GM23338 (cell line): Measurements from ENCODE around the gene CPEB2.

Experiments
- CREB1 ChIP-seq: fragments of 250-450 bp; sonication (Bioruptor Pico); IDR thresholded peaks from 2 replicates; pipeline ENCODE4 v1.5.0; 2020; ENCODE audit warnings: low read depth, mild to moderate bottlenecking, moderate library complexity
- CTCF ChIP-seq, 2 experiments: fragments of 200-600 bp in 1 of 2; sonication (generic) in 1 of 2; conservative IDR thresholded peaks; 2 replicates each; pipeline versions ENCODE4 v1.5.1 to v1.6.1; 2016 to 2017; ENCODE audit warnings: antibody characterized with exemption in 2 of 2, low read depth in 2 of 2, mild to moderate bottlenecking in 2 of 2, moderate library complexity in 1 of 2
- ETS1 ChIP-seq: IDR thresholded peaks from 2 replicates; pipeline ENCODE4 v1.6.1; 2016; ENCODE audit warnings: antibody characterized with exemption
- EZH2 ChIP-seq: fragments of 200-600 bp; sonication (generic); IDR thresholded peaks from one replicate; pipeline ENCODE4 v1.8.0; 2017; ENCODE audit warnings: antibody characterized with exemption, mild to moderate bottlenecking, low read depth; ENCODE audit not compliant: unreplicated experiment
- EZH2phosphoT487 ChIP-seq: fragments of 200-600 bp; sonication (generic); IDR thresholded peaks from one replicate; pipeline ENCODE4 v1.8.1; 2018; ENCODE audit warnings: antibody characterized with exemption; ENCODE audit not compliant: unreplicated experiment
- JUNB ChIP-seq: IDR thresholded peaks from one replicate; pipeline ENCODE4 v1.6.1; 2016; ENCODE audit warnings: antibody characterized with exemption; ENCODE audit not compliant: unreplicated experiment
- NANOG ChIP-seq: IDR thresholded peaks from 2 replicates; pipeline ENCODE4 v1.6.1; 2016; ENCODE audit warnings: antibody characterized with exemption, borderline replicate concordance
- POLR2AphosphoS5 ChIP-seq: IDR thresholded peaks from 2 replicates; pipeline ENCODE4 v1.6.1; 2016; ENCODE audit warnings: antibody characterized with exemption, low read depth
- REST ChIP-seq: IDR thresholded peaks from one replicate; pipeline ENCODE4 v1.6.1; 2018; ENCODE audit warnings: antibody characterized with exemption; ENCODE audit not compliant: unreplicated experiment
- STAT1 ChIP-seq: IDR thresholded peaks from one replicate; pipeline ENCODE4 v1.6.1; 2016; ENCODE audit warnings: antibody characterized with exemption; ENCODE audit not compliant: unreplicated experiment
- ZNF114 ChIP-seq: fragments of 250-450 bp; sonication (Bioruptor Pico); IDR thresholded peaks from 2 replicates; pipeline ENCODE4 v1.5.0; 2020; ENCODE audit warnings: mild to moderate bottlenecking, moderate library complexity
- ZNF331 ChIP-seq: fragments of 250-450 bp; sonication (Bioruptor Pico); IDR thresholded peaks from 2 replicates; pipeline ENCODE4 v1.5.0; 2020; ENCODE audit warnings: low read depth, mild to moderate bottlenecking, moderate library complexity
- ZNF462 ChIP-seq: fragments of 250-450 bp; sonication (Bioruptor Pico); IDR thresholded peaks from 2 replicates; pipeline ENCODE4 v1.5.0; 2020; ENCODE audit warnings: mild to moderate bottlenecking, moderate library complexity

- TF ChIP-seq EZH2: no peak
- TF ChIP-seq CTCF (conservative IDR thresholded peaks at IDR 0.05; ENCODE audit: low read depth in 2 of 2): no peak
- TF ChIP-seq ZNF331: no peak
- no peak for TF ChIP-seq EZH2phosphoT487
- no peak for TF ChIP-seq ZNF114 (CRISPR knock-in tag)
- no peak for TF ChIP-seq POLR2AphosphoS5
- TF ChIP-seq JUNB: no peak
- no peak for TF ChIP-seq CREB1 (CRISPR knock-in tag)
- no peak for TF ChIP-seq REST
- TF ChIP-seq NANOG: no peak
- TF ChIP-seq ETS1: no peak
- no peak for TF ChIP-seq ZNF462 (CRISPR knock-in tag)
- no peak for TF ChIP-seq STAT1
Observed at GRCh38 chr4:15077969-15078368, 75.7 kb downstream of the CPEB2 start.
